GM12878 (cell line): ENCODE measurements around the gene IPCEF1.

Experiments
- CTCF ChIP-seq, 3 experiments: IDR thresholded peaks in 2 of 3; conservative IDR thresholded peaks in 1 of 3; 2 replicates each; pipeline ENCODE4 v1.5.1; 2011; ENCODE audit warnings: low read depth in 3 of 3, low read length in 3 of 3, mild to moderate bottlenecking in 3 of 3, control low read depth in 2 of 3, moderate library complexity in 2 of 3, inconsistent platforms in 1 of 3, mixed read lengths in 1 of 3; ENCODE audit not compliant: control insufficient read depth in 2 of 3, insufficient read depth in 1 of 3; ENCODE audit errors: extremely low read depth in 1 of 3
- ETV6 ChIP-seq, 2 experiments: fragments of 450-650 bp in 1 of 2; IDR thresholded peaks in 1 of 2; conservative IDR thresholded peaks in 1 of 2; 2 replicates each; pipeline ENCODE4 v1.6.1; 2014; ENCODE audit warnings: antibody characterized with exemption in 1 of 2, borderline replicate concordance in 1 of 2, low read depth in 1 of 2, mild to moderate bottlenecking in 1 of 2, moderate library complexity in 1 of 2
- POLR2A ChIP-seq: IDR thresholded peaks from 2 replicates; pipeline ENCODE4 v1.6.1; 2011; ENCODE audit warnings: low read depth, mild to moderate bottlenecking, low read length
- RAD51 ChIP-seq: fragments of 450-650 bp; IDR thresholded peaks from 2 replicates; pipeline ENCODE4 v1.6.1; 2016; ENCODE audit warnings: moderate library complexity, mild to moderate bottlenecking, inconsistent platforms
- SIN3A ChIP-seq: IDR thresholded peaks from 2 replicates; pipeline ENCODE4 v1.6.1; 2012; ENCODE audit warnings: low read depth, low read length, improper control_type of control experiment
- YY1 ChIP-seq: IDR thresholded peaks from 2 replicates; pipeline ENCODE4 v1.6.1; 2011; ENCODE audit warnings: low read depth, mild to moderate bottlenecking, low read length
- ZZZ3 ChIP-seq: IDR thresholded peaks from 2 replicates; pipeline ENCODE4 v1.6.1; 2011; ENCODE audit warnings: low read depth; ENCODE audit not compliant: control insufficient read depth, insufficient read length

DNA sequence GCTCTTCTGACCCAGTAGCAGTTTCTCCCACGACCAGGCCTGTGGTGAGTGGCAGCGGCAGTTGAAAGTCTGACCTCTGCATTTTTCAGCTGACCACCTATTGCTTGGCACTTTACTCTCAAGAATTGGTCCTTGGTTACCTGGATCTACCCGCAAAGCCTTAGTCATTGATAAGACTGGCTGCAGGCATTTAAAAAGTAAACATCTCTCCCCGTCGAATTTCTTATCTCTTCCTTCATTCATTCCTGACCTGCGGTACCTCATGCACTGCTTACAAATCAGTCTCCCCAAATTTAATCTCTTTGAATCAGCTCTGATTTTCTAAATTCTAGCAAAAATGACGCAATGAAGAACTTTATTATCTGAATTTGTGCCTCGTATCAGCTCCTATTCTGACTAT, 26.1 kb upstream of the IPCEF1 start:
- TF ChIP-seq POLR2A: no peak
- TF ChIP-seq ZZZ3: no peak
- TF ChIP-seq RAD51: no peak
- no peak for TF ChIP-seq CTCF (IDR thresholded peaks at IDR 0.05 in 2 of 3, conservative IDR thresholded peaks at IDR 0.05 in 1 of 3; ENCODE audit: control insufficient read depth in 2 of 3, extremely low read depth in 1 of 3, insufficient read depth in 1 of 3, low read depth in 3 of 3, low read length in 3 of 3)
- no peak for TF ChIP-seq YY1
- no peak for TF ChIP-seq ETV6 (conservative IDR thresholded peaks at IDR 0.05 in 1 of 2, IDR thresholded peaks at IDR 0.05 in 1 of 2; ENCODE audit: borderline replicate concordance in 1 of 2, low read depth in 1 of 2)
- TF ChIP-seq SIN3A: no peak
